GM13976 (cell line): ENCODE results near the gene UTP14A.
A peak's percentile ranks its signal among the peaks of the same experiment; 100 is the strongest.
"Not testable (repeated sequence)": the region's sequence is repeated elsewhere in the genome, so short reads cannot be mapped to it uniquely, and the experiment has no call there.

Source experiments
- DNase-seq: peaks from one replicate; pipeline ENCODE4 v3.0.0; 2012; ENCODE audit warnings: low spot score
- in situ Hi-C: fragments of 300-500 bp; cut with MboI; formaldehyde crosslinking; loops from one replicate; pipeline ENCODE4 v1.12.0; 2022; ENCODE audit warnings: low sequenced_read_pairs, mixed read lengths, inconsistent platforms; ENCODE audit not compliant: unreplicated experiment
- TF ChIP-seq, protein P1 (sequence below): IDR thresholded peaks from 2 replicates; pipeline ENCODE4 v1.5.1; 2012; ENCODE audit warnings: borderline replicate concordance, mild to moderate bottlenecking; ENCODE audit not compliant: insufficient read depth; ENCODE audit errors: extremely low read depth, missing control alignments, control extremely low read depth

Gene UTP14A, protein sequence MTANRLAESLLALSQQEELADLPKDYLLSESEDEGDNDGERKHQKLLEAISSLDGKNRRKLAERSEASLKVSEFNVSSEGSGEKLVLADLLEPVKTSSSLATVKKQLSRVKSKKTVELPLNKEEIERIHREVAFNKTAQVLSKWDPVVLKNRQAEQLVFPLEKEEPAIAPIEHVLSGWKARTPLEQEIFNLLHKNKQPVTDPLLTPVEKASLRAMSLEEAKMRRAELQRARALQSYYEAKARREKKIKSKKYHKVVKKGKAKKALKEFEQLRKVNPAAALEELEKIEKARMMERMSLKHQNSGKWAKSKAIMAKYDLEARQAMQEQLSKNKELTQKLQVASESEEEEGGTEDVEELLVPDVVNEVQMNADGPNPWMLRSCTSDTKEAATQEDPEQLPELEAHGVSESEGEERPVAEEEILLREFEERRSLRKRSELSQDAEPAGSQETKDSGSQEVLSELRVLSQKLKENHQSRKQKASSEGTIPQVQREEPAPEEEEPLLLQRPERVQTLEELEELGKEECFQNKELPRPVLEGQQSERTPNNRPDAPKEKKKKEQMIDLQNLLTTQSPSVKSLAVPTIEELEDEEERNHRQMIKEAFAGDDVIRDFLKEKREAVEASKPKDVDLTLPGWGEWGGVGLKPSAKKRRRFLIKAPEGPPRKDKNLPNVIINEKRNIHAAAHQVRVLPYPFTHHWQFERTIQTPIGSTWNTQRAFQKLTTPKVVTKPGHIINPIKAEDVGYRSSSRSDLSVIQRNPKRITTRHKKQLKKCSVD

DNA sequence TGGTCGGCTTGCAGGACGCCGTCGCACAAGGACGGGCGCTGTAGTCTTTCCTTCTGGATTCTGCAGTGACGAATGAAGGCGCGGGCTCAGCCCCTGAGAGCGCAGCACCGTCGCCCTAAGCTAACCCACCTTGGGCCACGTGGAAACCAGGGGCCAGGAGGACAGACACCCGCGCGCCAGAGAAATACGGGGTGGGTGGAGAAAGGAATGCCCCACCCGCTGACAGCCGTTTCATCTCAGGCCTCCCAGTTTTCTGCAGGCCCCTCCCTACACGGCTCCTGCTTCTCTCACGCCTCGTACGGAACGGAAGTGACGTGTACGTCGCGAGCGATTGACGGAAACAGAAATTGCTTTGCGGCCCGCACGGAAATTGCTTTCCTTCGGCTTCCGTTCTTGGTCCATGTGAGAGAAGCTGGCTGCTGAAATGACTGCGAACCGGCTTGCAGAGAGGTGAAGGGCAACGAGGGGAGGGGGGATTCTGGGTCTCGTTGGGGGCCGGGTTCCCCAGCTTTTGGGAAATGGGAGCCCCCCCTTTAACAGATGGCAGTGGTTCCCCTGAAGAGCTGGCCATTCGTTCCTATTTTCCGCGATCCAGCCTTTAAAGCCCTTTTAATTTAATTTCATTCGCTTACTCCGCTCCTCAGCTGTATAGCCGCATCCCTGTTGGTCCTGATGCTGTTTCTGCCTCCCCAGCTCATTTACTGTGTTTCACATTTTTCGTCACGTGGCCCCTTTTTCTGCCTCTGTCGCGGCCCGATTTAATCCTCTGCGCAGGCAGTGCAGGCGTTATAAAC is at the start of gene UTP14A:
TSS of gene UTP14A (plus strand) at position 378 of the 794 bp plus-strand sequence. CDS start at position 425, 47 bp downstream.
- DNase-seq: peak; percentile 80
- in situ Hi-C loops: no loop called here
- TF ChIP-seq, protein P1, sequence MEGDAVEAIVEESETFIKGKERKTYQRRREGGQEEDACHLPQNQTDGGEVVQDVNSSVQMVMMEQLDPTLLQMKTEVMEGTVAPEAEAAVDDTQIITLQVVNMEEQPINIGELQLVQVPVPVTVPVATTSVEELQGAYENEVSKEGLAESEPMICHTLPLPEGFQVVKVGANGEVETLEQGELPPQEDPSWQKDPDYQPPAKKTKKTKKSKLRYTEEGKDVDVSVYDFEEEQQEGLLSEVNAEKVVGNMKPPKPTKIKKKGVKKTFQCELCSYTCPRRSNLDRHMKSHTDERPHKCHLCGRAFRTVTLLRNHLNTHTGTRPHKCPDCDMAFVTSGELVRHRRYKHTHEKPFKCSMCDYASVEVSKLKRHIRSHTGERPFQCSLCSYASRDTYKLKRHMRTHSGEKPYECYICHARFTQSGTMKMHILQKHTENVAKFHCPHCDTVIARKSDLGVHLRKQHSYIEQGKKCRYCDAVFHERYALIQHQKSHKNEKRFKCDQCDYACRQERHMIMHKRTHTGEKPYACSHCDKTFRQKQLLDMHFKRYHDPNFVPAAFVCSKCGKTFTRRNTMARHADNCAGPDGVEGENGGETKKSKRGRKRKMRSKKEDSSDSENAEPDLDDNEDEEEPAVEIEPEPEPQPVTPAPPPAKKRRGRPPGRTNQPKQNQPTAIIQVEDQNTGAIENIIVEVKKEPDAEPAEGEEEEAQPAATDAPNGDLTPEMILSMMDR: no peak

DNA sequence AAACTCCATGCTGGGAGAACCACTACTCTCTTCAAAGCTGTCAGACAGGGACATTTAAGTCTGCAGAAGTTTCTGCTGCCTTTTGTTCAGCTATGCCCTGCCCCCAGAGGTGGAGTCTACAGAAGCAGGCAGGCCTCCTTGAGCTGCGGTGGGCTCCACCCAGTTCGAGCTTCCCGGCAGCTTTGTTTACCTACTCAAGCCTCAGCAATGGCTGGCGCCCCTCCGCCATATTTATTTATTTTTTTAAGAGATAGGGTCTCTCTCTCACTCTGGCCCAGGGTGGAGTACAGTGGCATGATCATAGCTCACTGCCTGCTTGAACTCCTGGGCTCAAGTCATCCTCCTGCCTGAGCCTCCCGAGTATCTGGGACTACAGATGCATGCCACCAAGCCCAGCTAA is 46.8 kb upstream of the UTP14A start:
- in situ Hi-C loops, DNase-seq: not testable (repeated sequence)

DNA sequence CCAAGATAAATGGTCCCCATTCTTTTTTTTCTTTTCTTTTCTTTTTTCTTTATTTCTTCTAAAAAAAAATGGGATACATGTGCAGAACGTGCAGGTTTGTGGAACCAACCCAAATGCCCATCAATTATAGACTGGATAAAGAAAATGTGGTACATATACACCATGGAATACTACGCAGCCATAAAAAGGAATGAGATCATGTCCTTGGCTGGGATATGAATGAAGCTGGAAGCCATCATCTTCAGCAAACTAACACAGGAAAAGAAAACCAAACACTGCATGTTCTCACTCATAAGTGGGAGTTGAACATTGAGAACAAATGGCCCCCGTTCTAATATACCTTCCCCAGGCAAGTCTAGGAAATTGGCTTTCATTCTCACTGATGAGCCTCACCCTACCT is 39.6 kb upstream of the UTP14A start:
- in situ Hi-C loops, DNase-seq: not testable (repeated sequence)

DNA sequence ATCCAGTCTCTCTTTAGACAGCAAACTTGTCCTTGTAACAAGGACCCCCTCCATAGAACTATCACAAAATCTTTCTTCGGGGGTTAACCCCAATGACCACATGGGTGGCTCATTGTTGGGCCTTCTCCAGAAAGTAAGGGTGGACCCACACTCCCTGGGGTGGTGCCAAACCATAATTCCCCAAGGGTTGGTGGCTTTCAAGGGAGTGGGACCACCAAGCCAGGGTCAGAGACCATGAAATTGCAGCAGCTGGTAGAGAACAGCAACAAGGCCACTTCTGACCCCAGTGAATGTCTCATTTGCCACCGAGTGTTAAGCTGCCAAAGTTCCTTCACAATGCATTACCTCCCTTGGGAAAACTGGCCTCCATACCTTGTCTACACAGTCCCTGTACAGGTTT is 33.4 kb upstream of the UTP14A start:
- TF ChIP-seq, protein P1: no peak
- in situ Hi-C loops: no loop called here
- no peak for DNase-seq

DNA sequence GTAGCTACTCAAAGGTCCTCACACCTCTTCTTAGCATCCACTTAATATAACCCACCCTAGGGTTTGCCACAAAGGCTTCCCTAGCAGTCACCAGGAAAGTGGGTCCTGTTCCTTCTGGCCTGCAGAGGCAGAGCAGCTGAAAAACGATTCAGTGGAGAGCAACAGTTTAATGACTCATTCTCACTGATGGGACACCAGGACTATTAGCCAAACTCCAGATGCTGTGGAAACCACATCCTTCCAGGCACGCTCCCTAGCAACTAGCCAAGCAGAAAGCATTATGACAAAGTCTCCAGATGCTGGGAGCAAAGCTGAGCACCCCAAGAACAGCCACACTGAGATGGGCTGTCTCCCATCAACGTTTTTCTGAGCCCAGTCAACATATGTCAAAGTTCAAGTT is 30.3 kb upstream of the UTP14A start:
- in situ Hi-C loops: no loop called here
- DNase-seq: no peak
- TF ChIP-seq, protein P1: no peak

DNA sequence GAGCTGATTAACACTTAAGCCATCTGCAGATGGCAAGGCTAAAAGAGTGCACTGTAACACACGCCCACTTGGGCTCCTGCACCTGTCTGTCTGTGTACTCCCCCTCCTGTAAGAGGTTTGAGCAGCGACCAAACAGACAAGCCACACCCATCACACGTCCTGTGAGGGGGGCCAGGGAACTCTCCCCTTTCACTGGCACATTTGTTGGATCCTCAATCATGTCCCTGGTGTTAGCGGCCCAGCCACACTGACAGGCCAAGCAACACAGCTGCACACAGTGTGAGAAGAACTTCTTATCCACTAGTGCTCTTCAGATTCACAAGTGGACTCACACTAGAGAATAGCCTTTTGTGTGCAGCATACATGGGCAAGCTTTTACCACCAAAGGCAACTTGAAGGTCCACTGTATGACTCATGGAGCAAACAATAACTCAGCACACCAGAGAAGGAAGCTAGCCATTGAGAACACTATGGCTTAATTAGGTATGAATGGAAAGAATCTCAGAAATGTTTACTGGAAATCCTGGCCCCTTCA is 29.1 kb upstream of the UTP14A start:
- in situ Hi-C loops: no loop called here
- DNase-seq: no peak
- TF ChIP-seq, protein P1: no peak

DNA sequence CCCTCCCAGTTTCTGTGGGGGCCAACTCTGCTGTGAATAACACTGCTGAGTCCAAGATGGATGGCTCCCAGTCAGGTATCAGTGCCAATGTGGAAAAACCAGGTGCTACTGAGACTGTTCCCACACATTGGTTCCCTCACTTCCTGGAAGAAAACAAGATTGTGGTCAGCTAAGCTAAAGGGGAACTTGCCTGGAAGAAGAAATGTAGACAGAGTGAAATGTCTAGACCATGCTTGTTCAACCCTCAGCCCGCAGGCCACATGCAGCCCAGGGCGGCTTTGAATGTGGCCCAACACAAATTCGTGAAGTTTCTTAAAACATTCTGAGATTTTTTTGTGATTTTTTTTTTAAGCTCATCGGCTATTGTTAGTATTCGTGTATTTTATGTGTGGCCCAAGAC is 28.6 kb upstream of the UTP14A start:
- TF ChIP-seq, protein P1: no peak
- no peak for DNase-seq
- in situ Hi-C loops: no loop called here
